GM12874 (cell line): Measurements from ENCODE around the gene ZDHHC14.

Source experiments
- CTCF ChIP-seq: IDR thresholded peaks from 2 replicates; pipeline ENCODE4 v1.5.1; 2011; ENCODE audit warnings: low read depth, mild to moderate bottlenecking, control low read depth, low read length, moderate library complexity; ENCODE audit not compliant: insufficient read depth

ZDHHC14 gene

GRCh38 chr6:157527471-157527907 is 146.5 kb downstream of the ZDHHC14 start:
- no peak for TF ChIP-seq CTCF

- no peak for TF ChIP-seq CTCF
Observed at GRCh38 chr6:157528931-157529653, 148.1 kb downstream of the ZDHHC14 start.

- TF ChIP-seq CTCF: no peak
Observed at GRCh38 chr6:157529654-157530039, 148.7 kb downstream of the ZDHHC14 start.

GRCh38 chr6:157530126-157530525 is 149.1 kb downstream of the ZDHHC14 start:
- TF ChIP-seq CTCF: no peak

GRCh38 chr6:157530724-157531168 is 149.8 kb downstream of the ZDHHC14 start:
- TF ChIP-seq CTCF: no peak

- no peak for TF ChIP-seq CTCF
Observed at GRCh38 chr6:157531169-157531985, 150.4 kb downstream of the ZDHHC14 start.

GRCh38 chr6:157531986-157532365 is 151.0 kb downstream of the ZDHHC14 start:
- no peak for TF ChIP-seq CTCF
